MCF 10A (cell line): ENCODE measurements around the gene CPA5. TPM values are rescaled to one million over a fixed set of nuclear protein-coding genes. Genes with fewer than 3 reads are reported as not detected.

Experiments used
- BruUV-seq: library from RNA; stranded (reverse); fragments of 400-500 nt; replicated peaks from 2 replicates; lab custom pipeline; 2021; lab: Mats Ljungman, UMichigan
- CTCF ChIA-PET: fragments of 300-600 bp; sonication (Branson Sonifier 250); formaldehyde crosslinking; extraction: SDS; loops from one replicate; lab custom pipeline; 2021; ENCODE audit warnings: antibody characterized with exemption, inconsistent platforms; lab: Yijun Ruan, JAX
- POLR2A ChIA-PET: fragments of 300-600, 350-650 bp; sonication (Branson Sonifier 250); formaldehyde crosslinking; extraction: SDS; loops from one replicate; lab custom pipeline; 2020; ENCODE audit warnings: antibody characterized with exemption, inconsistent platforms; lab: Yijun Ruan, JAX
- DNase-seq: peaks from one replicate; pipeline ENCODE4 v3.0.0-alpha.2; 2018; ENCODE audit not compliant: unreplicated experiment
- H3K27ac Mint-ChIP-seq: one replicate; pipeline ENCODE4 v1.8.0; 2022; ENCODE audit warnings: mild to moderate bottlenecking, low read depth, mixed read lengths; ENCODE audit not compliant: unreplicated experiment
- H3K27me3 Mint-ChIP-seq: one replicate; pipeline ENCODE4 v1.8.0; 2022; ENCODE audit warnings: mixed read lengths; ENCODE audit not compliant: insufficient read depth, unreplicated experiment
- H3K36me3 Mint-ChIP-seq: one replicate; pipeline ENCODE4 v1.8.0; 2022; ENCODE audit warnings: mild to moderate bottlenecking, moderate library complexity, mixed read lengths; ENCODE audit not compliant: insufficient read depth, unreplicated experiment
- H3K4me1 Mint-ChIP-seq: one replicate; pipeline ENCODE4 v1.8.0; 2022; ENCODE audit warnings: mixed read lengths; ENCODE audit not compliant: insufficient read depth, unreplicated experiment
- H3K4me3 Mint-ChIP-seq: one replicate; pipeline ENCODE4 v1.8.0; 2022; ENCODE audit warnings: mild to moderate bottlenecking, moderate library complexity, mixed read lengths; ENCODE audit not compliant: unreplicated experiment
- H3K9me3 Mint-ChIP-seq: one replicate; pipeline ENCODE4 v1.8.0; 2022; ENCODE audit warnings: mixed read lengths; ENCODE audit not compliant: unreplicated experiment
- intact Hi-C: fragments of 100-400 bp; cut with micrococcal nuclease; formaldehyde crosslinking; loops from 2 replicates; pipeline ENCODE4 v1.14.1; 2022
- total RNA-seq: library from RNA; stranded (reverse); gene quantifications from 2 replicates; pipeline ENCODE4 v1.2.3, GENCODE V29; 2022
- TF ChIP-seq, protein P1 (sequence below): fragments of 200-600 bp; IDR thresholded peaks from one replicate; pipeline ENCODE4 v1.8.0; 2022; ENCODE audit warnings: antibody characterized with exemption, mild to moderate bottlenecking; ENCODE audit not compliant: unreplicated experiment

CPA5 gene
- total RNA-seq, 1 experiment from 2014 or later: 0.42 TPM

DNA sequence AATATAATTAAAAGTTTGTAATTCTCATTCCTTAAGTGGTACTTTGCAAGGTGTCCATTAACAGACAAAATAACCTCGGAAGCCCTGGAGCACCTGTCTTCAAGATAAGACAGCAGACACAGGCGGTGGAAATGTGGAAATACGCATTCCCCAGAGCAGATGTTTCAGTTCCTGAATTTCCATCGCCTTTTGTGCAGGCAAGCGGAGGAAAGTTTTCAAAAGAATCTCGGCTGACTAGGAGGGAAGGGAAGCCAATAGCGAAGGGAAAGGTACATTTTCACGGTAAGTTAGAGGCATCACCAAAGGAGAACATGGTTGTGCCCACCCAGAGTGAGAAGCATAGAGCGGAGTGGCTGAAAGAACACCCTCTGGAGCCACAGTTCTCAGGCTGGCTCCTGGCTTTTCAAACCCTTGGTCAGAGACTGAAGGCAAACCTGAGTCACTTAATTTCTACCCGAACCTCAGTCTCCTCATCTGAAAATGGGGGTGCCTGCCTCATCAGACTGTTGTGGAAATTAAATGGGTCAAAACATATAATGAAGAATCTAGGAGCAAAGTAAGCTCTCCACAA lies 49.3 kb downstream of the CPA5 start:
- POLR2A ChIA-PET: no interaction called here
- intact Hi-C loops: no loop called here
- H3K27ac Mint-ChIP-seq: no peak overlapping the region

GRCh38 chr7:130394421-130395195 lies 50.0 kb downstream of the CPA5 start:
- Mint-ChIP-seq H3K4me3 (no peak overlapping the region), H3K27ac (no peak overlapping the region), H3K27me3 (no peaks in the 10 kb centered on the region), H3K36me3 (peaks cover 3% of the 10 kb centered on the region), H3K4me1 (no peaks in the 10 kb centered on the region), H3K9me3 (no peaks in the 10 kb centered on the region)
- ChIA-PET CTCF (no interaction called here), POLR2A (no interaction called here)
- TF ChIP-seq, protein P1, sequence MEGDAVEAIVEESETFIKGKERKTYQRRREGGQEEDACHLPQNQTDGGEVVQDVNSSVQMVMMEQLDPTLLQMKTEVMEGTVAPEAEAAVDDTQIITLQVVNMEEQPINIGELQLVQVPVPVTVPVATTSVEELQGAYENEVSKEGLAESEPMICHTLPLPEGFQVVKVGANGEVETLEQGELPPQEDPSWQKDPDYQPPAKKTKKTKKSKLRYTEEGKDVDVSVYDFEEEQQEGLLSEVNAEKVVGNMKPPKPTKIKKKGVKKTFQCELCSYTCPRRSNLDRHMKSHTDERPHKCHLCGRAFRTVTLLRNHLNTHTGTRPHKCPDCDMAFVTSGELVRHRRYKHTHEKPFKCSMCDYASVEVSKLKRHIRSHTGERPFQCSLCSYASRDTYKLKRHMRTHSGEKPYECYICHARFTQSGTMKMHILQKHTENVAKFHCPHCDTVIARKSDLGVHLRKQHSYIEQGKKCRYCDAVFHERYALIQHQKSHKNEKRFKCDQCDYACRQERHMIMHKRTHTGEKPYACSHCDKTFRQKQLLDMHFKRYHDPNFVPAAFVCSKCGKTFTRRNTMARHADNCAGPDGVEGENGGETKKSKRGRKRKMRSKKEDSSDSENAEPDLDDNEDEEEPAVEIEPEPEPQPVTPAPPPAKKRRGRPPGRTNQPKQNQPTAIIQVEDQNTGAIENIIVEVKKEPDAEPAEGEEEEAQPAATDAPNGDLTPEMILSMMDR: no peak
- no TSS peak for BruUV-seq
- intact Hi-C loops: no loop called here
- DNase-seq: no peak

More for the DNA sequence above, 49.3 kb downstream of the CPA5 start:
- TF ChIP-seq, protein P1: no peak
- H3K36me3 Mint-ChIP-seq: no peaks in the 10 kb centered on the region
- CTCF ChIA-PET: no interaction called here
- H3K9me3 Mint-ChIP-seq: no peaks in the 10 kb centered on the region
- H3K4me3 Mint-ChIP-seq: no peak overlapping the region
- no peaks in the 10 kb centered on the region for H3K4me1 Mint-ChIP-seq
- DNase-seq: no peak
- H3K27me3 Mint-ChIP-seq: no peaks in the 10 kb centered on the region
- BruUV-seq: no TSS peak

- Mint-ChIP-seq H3K9me3 (no peaks in the 10 kb centered on the region), H3K4me3 (no peak overlapping the region), H3K4me1 (no peaks in the 10 kb centered on the region), H3K36me3 (peaks cover 5% of the 10 kb centered on the region), H3K27me3 (no peaks in the 10 kb centered on the region), H3K27ac (no peak overlapping the region)
- no peak for DNase-seq
- CTCF ChIA-PET: no interaction called here
- TF ChIP-seq, protein P1: no peak
- no TSS peak for BruUV-seq
- POLR2A ChIA-PET: no interaction called here
- intact Hi-C loops: no loop called here
These were observed 50.8 kb downstream of the CPA5 start for GRCh38 chr7:130395421-130395820.

DNA sequence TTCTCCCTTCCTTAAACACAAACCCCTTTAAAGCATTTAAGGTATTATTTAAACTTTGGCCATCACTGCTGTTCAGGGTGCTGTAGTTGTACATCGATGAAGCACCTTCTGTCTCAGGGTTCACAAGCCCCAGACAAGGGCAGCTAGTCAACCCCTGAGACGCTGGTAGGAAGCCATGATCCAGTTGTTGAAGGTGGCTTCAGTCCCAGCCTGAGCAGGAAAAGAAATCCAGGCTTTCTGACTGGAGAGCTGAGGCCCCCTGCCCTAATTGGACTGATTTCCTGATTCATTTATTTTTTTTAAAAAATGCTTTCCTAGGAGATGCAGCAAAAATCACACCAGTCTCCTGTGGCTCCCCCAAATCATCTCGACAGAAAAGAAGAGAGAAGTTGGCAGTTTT lies 51.5 kb downstream of the CPA5 start:
- no TSS peak for BruUV-seq
- CTCF ChIA-PET: no interaction called here
- POLR2A ChIA-PET: no interaction called here
- Mint-ChIP-seq H3K4me1 (no peaks in the 10 kb centered on the region), H3K9me3 (no peaks in the 10 kb centered on the region), H3K4me3 (no peak overlapping the region), H3K36me3 (peaks cover 5% of the 10 kb centered on the region), H3K27ac (no peak overlapping the region), H3K27me3 (no peaks in the 10 kb centered on the region)
- no peak for DNase-seq
- intact Hi-C loops: no loop called here
- TF ChIP-seq, protein P1: no peak
